RWPE2 (cell line): Measurements from ENCODE around the gene HPSE2.

Source experiments
- ATAC-seq: fragments of 200-7000 bp; cut with Tn5 transposase; 3 replicates; pipeline ENCODE4 v1.9.1; 2021; ENCODE audit warnings: low read depth
- DNase-seq: peaks from one replicate; pipeline ENCODE4 v3.0.0-alpha.2; 2020; ENCODE audit warnings: low spot score
- H3K27ac ChIP-seq: fragments of 450-650 bp; 2 replicates; pipeline ENCODE4 v1.5.1; 2017; ENCODE audit warnings: mild to moderate bottlenecking; ENCODE audit not compliant: poor library complexity, severe bottlenecking
- H3K27me3 ChIP-seq: fragments of 250-450 bp; sonication (Bioruptor Pico); 2 replicates; pipeline ENCODE4 v1.5.1; 2021; ENCODE audit warnings: mild to moderate bottlenecking, moderate library complexity; ENCODE audit not compliant: insufficient read depth, poor library complexity, severe bottlenecking
- H3K36me3 ChIP-seq: fragments of 250-450 bp; sonication (Bioruptor Pico); 2 replicates; pipeline ENCODE4 v1.5.1; 2020; ENCODE audit warnings: low read depth, mild to moderate bottlenecking, moderate library complexity
- H3K4me1 ChIP-seq: fragments of 250-450 bp; sonication (Bioruptor Pico); 2 replicates; pipeline ENCODE4 v1.5.1; 2021; ENCODE audit warnings: mild to moderate bottlenecking, moderate library complexity; ENCODE audit not compliant: insufficient read depth, poor library complexity, severe bottlenecking
- H3K4me3 ChIP-seq: fragments of 250-450 bp; sonication (Bioruptor Pico); 2 replicates; pipeline ENCODE4 v1.5.1; 2021; ENCODE audit warnings: mild to moderate bottlenecking, moderate library complexity; ENCODE audit not compliant: severe bottlenecking
- H3K9me3 ChIP-seq: fragments of 250-450 bp; sonication (Bioruptor Pico); 2 replicates; pipeline ENCODE4 v1.5.1; 2021; ENCODE audit warnings: mild to moderate bottlenecking, moderate library complexity; ENCODE audit not compliant: severe bottlenecking
- CTCF ChIP-seq: fragments of 450-650 bp; IDR thresholded peaks from one replicate; pipeline ENCODE4 v1.5.1; 2017; ENCODE audit warnings: mild to moderate bottlenecking, moderate library complexity; ENCODE audit not compliant: poor library complexity, severe bottlenecking

Gene HPSE2

GRCh38 chr10:98458809-98459784, 776.6 kb downstream of the HPSE2 start:
- DNase-seq (no peak), ATAC-seq (no peak)
- no peak for TF ChIP-seq CTCF
- H3K27ac ChIP-seq, result no peak overlapping the region
- H3K36me3 ChIP-seq, result no peaks in the 10 kb centered on the region
- H3K4me1 ChIP-seq, result peaks cover 7% of the 10 kb centered on the region
- H3K27me3 ChIP-seq, result no peaks in the 10 kb centered on the region
- no peaks in the 10 kb centered on the region for H3K9me3 ChIP-seq
- H3K4me3 ChIP-seq, result no peak overlapping the region

GRCh38 chr10:98457721-98458120, 777.9 kb downstream of the HPSE2 start:
- Histone ChIP-seq H3K4me3 (no peak overlapping the region), H3K27ac (no peak overlapping the region), H3K9me3 (no peaks in the 10 kb centered on the region), H3K36me3 (no peaks in the 10 kb centered on the region), H3K27me3 (no peaks in the 10 kb centered on the region), H3K4me1 (peaks cover 7% of the 10 kb centered on the region)
- no peak for DNase-seq
- ATAC-seq, result no peak
- TF ChIP-seq CTCF, result no peak

GRCh38 chr10:98456686-98457482, 778.8 kb downstream of the HPSE2 start:
- no peak overlapping the region for H3K4me3 ChIP-seq
- ATAC-seq (no peak), DNase-seq (no peak)
- no peaks in the 10 kb centered on the region for H3K9me3 ChIP-seq
- H3K27me3 ChIP-seq, result no peaks in the 10 kb centered on the region
- H3K4me1 ChIP-seq, result peaks cover 7% of the 10 kb centered on the region
- no peaks in the 10 kb centered on the region for H3K36me3 ChIP-seq
- H3K27ac ChIP-seq, result no peak overlapping the region
- no peak for TF ChIP-seq CTCF

GRCh38 chr10:98456043-98456570, 779.5 kb downstream of the HPSE2 start:
- Histone ChIP-seq H3K4me3 (no peak overlapping the region), H3K27me3 (no peaks in the 10 kb centered on the region), H3K9me3 (no peaks in the 10 kb centered on the region), H3K4me1 (peaks cover 5% of the 10 kb centered on the region), H3K27ac (no peak overlapping the region), H3K36me3 (no peaks in the 10 kb centered on the region)
- DNase-seq (no peak), ATAC-seq (no peak)
- TF ChIP-seq CTCF, result no peak
